RCC 7860 (cell line): ENCODE measurements around the gene SCAF4.
"Not testable (repeated sequence)": the region's sequence is repeated elsewhere in the genome, so short reads cannot be mapped to it uniquely, and the experiment has no call there.

ENCODE experiments used
- DNase-seq: peaks from one replicate; pipeline ENCODE4 v3.0.0-alpha.2; 2015; ENCODE audit warnings: low spot score
- FAIRE-seq: peaks from 2 replicates; lab custom pipeline; 2012; peaks lifted over from hg19 to GRCh38; lab: Jason Lieb, UNC

SCAF4 gene

DNA sequence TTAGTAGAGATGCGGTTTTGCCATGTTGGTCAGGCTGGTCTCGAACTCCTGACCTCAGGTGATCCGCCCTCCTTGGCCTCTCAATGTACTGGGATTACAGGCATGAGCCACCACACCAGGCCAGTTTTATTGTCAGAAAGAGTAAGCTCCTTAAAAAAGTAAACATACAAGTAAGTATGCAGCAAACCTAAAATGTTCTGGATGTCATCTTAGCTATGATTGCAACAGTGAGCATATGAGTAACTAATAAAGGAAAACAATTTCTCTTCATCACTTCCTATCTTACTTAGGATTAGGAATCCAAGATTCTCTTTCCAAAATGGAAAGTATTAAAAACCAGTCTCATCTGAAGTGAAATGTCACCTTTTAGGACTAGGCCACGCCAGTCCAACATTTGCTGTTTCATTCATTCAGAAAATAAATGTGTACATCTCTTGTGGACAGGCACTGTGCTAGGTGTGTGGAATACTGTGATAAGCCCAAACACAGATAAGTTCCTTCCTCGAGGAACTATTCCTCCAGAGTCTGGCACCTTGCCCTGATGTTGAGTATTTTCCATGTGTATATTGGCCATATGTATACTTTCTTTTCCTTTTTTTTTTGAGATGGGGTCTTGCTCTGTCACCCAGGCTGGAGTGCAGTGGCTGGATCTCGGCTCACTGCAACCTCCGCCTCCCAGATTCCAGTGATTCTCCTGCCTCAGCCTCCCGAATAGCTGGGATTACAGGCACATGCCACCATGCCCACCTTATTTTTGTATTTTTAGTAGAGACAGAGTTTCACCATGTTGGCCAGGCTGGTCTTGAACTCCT is 5.9 kb upstream of the SCAF4 start:
- FAIRE-seq = not testable (repeated sequence)

DNA sequence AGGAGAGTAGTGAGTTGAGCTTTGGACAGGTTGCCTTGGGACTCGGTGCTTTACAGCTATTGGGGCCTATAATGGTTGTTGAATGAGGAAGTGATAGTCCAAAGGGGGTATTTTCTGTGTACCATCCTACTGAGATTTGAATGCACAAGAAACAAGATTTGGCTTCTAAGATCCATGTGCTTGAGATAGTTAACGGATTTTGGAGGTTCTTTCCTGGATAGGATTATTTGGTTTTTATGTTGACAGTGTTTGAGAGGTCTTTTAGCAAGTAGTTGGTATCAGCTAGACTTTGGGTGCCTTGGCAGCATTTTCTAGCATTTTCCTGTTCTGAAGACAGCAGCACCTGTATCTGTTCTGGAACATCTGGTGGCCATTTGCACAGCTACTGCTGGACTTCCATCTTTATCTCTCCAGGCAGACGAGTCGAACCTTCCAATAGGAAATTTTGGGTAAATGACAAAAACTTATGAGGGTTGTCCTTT is 3.6 kb upstream of the SCAF4 start:
- DNase-seq (no peak), FAIRE-seq (no peak)

More for the DNA sequence above, 5.9 kb upstream of the SCAF4 start:
- DNase-seq = not testable (repeated sequence)

DNA sequence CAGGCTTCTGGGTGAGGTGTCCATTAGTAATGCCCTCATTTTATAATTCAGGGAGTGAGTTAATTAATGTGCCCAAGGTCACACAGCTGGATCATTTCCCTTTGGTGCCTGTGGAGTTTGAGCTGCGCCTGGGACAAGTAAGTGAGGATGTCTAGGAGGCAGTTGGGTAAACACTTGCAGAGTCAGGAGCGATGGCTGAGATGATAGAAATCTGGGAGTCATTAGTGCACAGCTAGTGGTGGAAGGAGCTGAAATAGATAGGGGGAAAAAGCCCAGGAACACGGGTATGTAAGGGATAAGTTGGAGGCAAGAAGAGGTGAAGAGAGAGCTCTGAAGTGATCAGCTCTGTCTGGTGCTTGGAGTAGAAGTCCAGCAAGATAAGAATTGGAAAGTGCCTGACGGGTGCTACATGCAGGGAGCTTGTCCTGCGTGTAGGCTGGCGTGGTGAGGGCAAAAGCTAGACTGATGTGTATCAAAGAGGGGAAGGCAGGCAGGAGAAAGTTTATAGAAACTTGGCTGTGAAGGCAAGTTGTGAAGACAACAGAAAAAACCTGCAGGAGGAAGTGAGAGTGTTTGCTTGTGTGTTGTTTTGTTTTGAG is 1.7 kb upstream of the SCAF4 start:
- no peak for FAIRE-seq

DNA sequence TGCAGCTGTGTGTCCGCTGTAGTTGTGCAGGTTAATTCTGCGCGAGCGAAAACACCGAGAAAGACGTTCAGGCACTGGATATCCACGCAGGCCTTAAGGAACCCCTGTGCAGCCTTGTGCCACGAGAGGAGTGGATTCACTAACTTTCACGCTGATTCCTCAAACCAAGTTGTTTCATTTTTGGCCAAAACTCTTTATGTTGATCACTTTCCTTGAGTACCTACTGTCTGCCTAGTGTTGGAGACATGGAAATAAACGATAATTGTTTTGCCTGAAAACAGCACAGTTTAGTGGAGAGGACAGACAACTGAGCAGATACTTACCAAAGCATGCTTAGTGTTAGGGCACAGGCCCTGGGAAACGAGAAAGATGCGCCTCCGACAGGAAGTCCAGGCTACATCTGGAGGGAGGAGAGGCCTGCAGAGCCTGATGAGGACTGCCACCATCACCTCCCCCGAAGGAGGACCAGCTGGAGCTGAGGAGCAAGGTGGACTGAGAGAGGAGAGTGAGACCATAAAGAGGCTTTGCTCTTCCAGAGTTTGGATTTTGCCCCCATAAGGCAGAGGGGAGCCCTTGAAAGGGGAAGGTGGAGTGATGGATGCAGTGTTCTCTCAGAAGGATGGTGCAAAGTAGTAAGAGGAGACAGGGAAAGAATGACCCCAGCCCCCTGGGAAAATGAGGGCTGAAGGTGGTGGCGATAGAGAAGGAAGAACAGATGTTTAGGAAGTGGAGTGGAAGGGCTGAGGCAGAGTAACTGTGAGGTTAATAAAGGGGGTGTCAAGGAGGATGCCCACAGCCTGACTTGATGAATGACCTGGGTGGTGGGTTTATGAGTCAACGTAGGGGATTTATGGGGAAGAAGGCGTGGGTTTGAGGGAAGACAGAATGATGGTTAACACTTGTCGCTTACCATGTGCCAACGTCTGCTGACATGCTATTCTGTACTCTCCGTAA is 956 bp upstream of the SCAF4 start:
- DNase-seq = no peak
- FAIRE-seq = no peak

More for the DNA sequence above, 1.7 kb upstream of the SCAF4 start:
- no peak for DNase-seq

DNA sequence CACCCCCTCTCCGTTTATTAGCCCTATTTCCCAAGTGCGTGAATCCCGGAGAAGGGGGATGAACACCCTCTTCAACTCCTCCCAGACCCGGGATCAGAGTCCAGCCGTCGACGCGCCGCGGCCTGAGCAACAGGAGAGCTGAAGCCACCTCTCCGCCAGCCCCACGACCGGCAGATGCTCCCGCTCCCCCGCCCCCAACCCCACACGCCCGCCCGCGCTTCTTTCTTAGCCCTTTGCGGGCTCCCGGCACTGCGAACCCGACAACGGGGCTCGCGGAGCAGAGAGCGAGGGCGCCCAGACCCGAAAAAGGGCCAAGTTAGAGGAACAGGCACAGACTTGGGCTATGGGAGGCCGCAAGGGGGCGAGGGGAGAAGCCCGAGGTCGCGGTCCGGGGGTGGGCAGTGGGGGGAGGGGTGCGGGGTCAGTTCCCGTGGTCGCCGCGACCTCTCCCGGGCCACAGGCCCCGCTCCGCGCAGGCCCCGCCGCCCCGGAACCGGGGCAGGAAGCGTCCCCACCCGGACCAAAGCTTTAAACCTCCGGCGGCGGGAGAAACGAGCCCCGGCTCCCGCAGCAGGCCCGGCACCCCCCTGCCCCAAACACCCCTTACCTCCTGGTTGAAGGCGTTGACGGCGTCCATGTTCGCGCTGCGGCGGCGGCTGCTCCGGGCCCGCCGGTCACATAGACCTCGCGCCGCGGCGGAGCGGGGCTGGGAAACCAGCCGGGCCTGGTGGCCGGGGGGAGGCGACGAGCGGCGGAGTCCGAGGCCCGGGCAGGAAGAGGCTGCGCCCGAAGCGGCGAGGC is 662 bp downstream of the SCAF4 start:
- FAIRE-seq (no peak), DNase-seq (no peak)

DNA sequence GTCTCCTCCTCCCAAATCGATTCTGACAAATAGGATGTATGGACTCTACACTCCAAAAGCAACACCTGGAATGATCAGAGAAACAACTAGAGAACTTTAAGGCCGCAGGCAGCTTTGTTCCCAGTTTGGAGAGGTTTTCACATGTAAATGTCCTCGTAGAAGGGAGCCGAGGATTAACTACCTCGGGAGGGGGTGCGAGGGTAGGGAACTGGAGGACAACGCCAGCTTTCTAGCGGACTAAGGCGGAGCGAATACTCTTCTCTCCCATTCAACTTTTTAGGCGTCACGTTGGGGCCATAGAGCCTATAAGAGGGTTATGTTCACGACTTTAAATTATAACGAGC is 1.2 kb downstream of the SCAF4 start:
- FAIRE-seq = no peak

DNA sequence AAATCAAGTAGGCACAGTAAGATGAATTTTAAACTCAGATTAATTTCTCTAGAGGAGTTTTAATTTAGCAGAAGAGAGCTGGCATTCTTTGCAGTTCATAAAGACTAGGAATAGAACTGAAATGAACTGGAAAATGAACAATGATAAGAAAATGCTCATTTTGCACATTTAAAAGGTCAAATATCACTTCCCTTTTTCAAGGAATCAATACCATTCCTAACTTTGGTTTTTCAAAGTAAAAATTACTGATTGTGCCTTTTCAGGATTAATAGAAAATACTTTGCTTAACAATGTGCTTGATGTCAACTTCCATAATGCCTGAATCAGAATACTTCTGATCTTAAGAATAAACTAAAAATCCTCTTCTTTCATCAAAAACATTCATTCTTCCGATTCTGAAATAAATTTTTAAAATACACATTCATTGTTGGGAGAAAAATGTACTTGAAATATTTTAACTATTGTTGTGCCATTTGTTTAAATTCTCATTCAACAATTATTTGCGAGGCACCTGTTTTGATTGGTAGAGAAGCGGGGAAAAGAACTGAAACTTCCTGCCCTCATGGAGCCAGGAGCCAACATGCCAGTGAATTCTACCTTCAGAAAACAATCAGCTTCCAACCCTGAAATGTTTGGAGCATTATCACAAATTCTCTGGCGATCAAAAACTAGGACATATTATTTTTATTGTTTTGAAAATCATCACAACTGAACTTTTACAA is 2.1 kb downstream of the SCAF4 start:
- FAIRE-seq (no peak), DNase-seq (no peak)

More for the DNA sequence above, 1.2 kb downstream of the SCAF4 start:
- no peak for DNase-seq

DNA sequence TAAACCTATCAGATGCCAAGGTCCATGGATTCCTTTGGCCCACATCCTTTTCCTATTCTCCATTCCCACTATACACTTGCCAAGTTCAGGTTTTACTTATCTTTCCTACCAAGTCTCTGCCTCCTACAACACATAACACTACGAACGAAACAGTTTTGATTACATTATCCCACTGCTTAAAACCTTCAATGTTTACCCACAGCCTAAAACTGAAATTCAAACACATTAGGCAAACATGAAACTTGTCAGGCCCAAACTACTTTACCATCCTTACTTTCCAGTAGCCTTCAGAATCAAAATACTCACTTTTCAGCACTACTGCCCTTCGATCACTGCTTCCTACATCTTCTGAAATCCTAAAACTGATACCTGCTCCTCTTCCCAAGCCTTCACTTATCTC is 3.0 kb downstream of the SCAF4 start:
- DNase-seq (no peak), FAIRE-seq (no peak)

DNA sequence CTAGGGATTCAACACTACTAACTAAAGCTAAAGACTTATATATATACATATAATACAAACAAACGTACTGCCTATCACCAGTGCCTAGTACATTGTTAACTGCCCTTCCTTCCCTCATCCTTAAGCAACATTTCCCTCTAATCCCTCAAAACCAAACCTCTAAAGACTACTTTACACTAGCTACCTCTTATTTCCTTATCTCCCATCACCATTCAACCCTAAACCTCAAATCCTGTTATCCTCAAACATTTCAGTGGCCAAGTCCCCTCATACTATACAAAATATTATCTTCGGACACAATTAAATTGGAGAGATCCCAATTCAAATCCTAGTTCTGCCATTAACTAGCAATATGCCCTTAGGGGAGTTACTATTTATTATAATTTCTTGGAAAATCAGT is 3.7 kb downstream of the SCAF4 start:
- FAIRE-seq (no peak), DNase-seq (no peak)

DNA sequence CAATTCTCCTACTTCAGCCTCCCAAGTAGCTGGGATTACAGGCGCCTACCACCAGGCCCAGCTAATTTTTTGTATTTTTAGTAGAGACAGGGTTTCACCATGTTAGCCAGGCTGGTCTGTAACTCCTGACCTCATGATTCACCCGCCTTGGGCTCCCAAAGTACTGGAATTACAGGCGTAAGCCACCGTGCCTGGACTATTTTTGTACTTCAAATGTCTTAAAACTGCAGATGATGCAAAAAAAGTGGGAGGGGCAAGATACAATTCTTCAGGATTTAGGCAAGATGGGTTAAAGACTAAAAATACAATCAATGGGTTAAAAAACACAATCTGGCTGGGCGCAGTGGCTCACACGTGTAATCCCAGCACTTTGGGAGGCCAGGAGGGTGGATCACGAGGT is 4.7 kb downstream of the SCAF4 start:
- FAIRE-seq = no peak

DNA sequence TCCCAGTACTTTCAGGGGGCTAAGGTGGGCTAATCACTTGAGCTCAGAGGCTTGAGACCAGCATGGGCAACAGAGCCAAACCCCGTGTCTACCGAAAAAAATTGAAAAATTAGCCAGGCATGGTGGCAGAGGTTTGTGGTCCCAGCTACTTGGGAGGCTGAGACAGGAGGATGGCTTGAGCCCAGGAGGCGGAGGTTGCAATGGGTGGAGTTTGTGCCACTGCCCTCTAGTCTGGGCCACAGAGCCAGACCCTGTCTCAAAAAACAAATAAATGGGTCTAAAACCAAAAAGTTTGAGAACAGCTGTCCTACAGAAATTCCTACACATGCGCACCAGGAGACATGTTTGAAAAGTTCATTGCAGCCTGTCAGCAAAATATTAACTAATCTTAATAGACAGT is 5.5 kb downstream of the SCAF4 start:
- FAIRE-seq (no peak), DNase-seq (no peak)

More for the DNA sequence above, 4.7 kb downstream of the SCAF4 start:
- no peak for DNase-seq

DNA sequence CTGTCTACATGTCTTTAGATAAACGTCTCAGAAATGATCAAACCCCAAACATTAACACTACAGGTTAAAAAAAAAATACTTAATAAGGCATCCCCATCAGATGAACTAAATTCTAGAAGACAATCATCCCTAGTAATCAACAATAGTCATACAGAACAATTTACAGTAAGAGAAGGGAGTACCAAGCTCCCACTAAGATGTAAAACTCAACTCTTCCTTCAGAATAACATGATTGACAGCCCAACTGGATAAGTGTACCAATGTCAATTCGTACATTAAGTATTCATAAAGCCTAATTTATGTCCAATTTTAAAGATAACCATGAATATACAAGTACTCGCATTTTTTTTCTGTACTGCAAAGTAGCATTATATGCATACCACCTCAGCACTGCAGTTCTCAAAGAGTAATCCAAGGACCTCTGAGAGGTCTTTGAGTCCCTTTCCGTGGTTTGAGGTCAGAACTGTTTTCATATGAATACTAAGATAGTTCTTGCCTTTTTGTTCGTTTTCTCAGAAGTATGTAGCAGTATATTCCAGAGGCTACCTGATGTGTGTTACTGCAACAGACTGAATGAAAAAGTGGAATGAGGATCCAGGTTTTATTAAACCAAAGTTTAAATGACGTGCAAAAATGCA is 6.6 kb downstream of the SCAF4 start:
- FAIRE-seq = no peak
- no peak for DNase-seq

DNA sequence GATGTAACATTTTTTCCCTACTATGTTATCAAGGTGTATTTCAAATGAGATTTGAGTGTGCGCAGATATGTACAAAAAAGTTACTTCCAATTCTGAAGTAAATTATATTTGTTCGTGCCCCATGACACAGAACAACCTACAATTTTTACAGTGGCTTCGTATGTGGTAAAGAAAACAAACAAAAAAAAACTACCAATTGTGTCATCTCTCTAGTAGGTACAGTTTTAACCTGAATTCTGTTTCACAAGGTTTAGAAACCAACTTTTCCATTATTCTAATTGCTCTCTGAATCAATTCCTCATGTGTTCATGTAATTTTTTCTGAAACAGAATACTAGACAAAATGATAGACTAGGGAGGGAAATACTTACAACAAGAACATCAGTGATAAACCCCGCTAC is 7.4 kb downstream of the SCAF4 start:
- DNase-seq (no peak), FAIRE-seq (no peak)

DNA sequence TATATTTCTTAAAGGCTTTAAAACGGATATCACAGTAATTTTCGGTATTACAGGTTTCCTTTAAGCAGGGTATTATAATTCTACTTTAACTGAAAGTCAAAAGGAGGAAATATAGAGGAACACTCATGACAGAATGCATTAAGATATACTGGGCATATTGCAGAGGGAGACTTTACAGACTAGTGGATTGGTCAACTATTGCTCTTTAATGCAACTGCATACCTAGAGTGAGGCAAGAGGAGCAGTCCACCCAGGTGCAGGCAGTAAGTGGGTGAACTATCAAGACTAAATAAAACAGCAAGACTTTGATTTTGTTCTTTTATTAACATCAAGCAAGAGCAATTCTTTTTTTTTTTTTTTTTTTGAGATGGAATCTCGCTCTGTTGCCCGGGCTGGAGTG is 10.5 kb downstream of the SCAF4 start:
- FAIRE-seq (no peak), DNase-seq (no peak)

DNA sequence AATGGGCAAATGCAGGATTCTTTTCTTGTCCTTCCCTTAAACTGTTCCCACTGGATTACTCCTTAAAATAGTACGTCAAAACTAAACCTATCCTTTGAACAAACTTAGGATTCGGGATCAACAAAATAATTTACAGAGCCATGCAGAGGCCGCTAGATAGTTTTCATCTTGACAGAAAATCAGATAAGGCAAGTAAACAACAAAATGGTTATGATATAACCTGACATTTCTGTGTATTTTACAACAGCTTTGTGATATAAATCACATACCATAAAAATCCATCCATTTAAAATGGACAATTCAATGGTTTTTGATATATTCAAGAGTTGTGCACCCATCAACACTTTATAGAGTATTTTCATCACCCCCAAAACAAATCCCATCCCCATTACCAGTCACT is 11.2 kb downstream of the SCAF4 start:
- FAIRE-seq (no peak), DNase-seq (no peak)

DNA sequence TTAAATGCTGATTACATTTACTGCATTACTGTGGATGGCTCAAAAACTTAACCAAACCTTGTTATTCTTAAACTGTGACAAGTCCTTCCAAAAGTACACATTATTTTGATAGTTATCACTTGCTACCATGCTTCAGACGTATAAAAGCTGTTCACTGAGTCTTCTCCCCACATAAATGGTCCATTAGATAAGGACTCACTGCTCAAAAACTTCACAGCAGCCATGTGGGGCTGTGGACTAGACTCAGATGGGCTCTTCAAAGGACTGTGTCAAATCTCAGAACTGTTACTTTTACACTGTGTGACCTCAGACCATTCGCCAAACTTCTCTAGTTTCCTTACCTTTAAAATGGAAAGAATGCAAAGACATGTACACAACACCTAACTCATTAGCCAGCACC is 11.6 kb downstream of the SCAF4 start:
- FAIRE-seq = no peak

DNA sequence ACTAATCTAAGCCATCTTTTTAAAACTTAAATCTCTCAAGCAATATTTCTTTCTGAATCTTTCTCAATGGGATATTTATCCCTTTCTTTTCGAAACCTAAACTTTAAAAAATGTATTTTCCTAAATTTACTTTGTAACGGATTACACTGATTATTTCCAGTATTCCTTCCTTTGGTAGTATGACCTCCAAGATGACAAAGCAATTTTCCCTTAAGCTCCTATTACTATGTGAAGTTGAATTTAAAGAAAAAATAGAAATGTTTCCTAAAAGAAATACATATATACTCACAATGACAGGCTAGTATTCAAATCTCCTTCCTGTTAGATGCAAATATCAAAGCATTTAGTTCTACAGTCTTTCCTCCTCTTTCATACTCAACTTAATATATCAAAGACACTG is 15.8 kb downstream of the SCAF4 start:
- DNase-seq = no peak
- FAIRE-seq = no peak

More for the DNA sequence above, 11.6 kb downstream of the SCAF4 start:
- no peak for DNase-seq

DNA sequence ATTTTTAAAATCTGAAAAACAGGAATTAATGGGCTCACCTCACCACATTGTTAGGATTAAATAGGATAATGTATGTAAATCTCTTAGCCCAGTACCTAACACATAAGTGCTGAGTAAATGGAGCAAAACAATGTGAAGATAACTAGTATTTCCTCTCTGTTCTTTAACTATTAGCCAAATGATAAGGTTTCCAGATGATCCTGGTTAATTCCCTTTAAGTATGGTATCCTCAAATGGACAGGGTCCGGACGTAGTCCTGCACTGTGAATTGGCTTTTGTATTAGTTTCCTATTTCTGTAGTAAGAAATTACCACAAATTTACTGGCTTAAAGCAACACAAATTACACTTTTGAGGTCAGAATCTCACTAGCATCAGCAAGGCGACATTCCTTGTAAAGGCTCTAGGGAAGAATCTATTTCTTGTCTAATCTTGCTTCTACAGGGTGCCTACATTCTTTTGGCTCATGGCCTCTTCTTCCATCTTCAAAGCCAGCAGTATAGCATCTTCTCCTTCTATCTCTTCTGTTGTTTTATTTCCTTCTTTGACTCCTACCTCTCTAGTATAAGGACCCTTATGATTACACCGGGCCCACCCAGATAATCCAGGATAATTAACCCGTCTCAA is 17.1 kb downstream of the SCAF4 start:
- no peak for DNase-seq
- FAIRE-seq = no peak
